SK-N-SH treated with all-trans-retinoic acid at 6 μM for 48 hours (cell line): ENCODE measurements around the gene APOB.

ENCODE experiments used
- ATAC-seq: fragments of 200-7000 bp; cut with Tn5 transposase; 3 replicates; pipeline ENCODE4 v1.9.1; 2020; ENCODE audit warnings: mild to moderate bottlenecking, moderate library complexity
- BACH2 ChIP-seq: fragments of 250-450 bp; sonication (Bioruptor Pico); IDR thresholded peaks from 2 replicates; pipeline ENCODE4 v1.9.0; 2021; ENCODE audit warnings: mild to moderate bottlenecking, borderline replicate concordance
- CREB5 ChIP-seq: fragments of 250-450 bp; sonication (Bioruptor Pico); IDR thresholded peaks from 2 replicates; pipeline ENCODE4 v1.5.1; 2020; ENCODE audit warnings: low read depth, mild to moderate bottlenecking, moderate library complexity
- CSDC2 ChIP-seq: fragments of 250-450 bp; sonication (Bioruptor Pico); IDR thresholded peaks from 2 replicates; pipeline ENCODE4 v1.5.0; 2020; ENCODE audit warnings: mild to moderate bottlenecking, moderate library complexity
- CSRNP3 ChIP-seq: fragments of 250-450 bp; sonication (Bioruptor Pico); IDR thresholded peaks from 2 replicates; pipeline ENCODE4 v1.5.1; 2021; ENCODE audit warnings: mild to moderate bottlenecking, moderate library complexity
- ESRRG ChIP-seq: fragments of 250-450 bp; sonication (Bioruptor Pico); IDR thresholded peaks from 2 replicates; pipeline ENCODE4 v1.6.1; 2021; ENCODE audit warnings: mild to moderate bottlenecking
- GLIS3 ChIP-seq: fragments of 250-450 bp; sonication (Bioruptor Pico); IDR thresholded peaks from 2 replicates; pipeline ENCODE4 v1.5.0; 2020; ENCODE audit warnings: mild to moderate bottlenecking, moderate library complexity
- ISL1 ChIP-seq: fragments of 250-450 bp; sonication (Bioruptor Pico); IDR thresholded peaks from 2 replicates; pipeline ENCODE4 v2.1.2; 2022; ENCODE audit warnings: mild to moderate bottlenecking, moderate library complexity
- OSR1 ChIP-seq: fragments of 250-450 bp; sonication (Bioruptor Pico); IDR thresholded peaks from 2 replicates; pipeline ENCODE4 v1.8.0; 2022; ENCODE audit warnings: moderate library complexity, mild to moderate bottlenecking, inconsistent platforms
- PATZ1 ChIP-seq: fragments of 250-450 bp; sonication (Bioruptor Pico); IDR thresholded peaks from 2 replicates; pipeline ENCODE4 v1.8.0; 2020; ENCODE audit warnings: mild to moderate bottlenecking, moderate library complexity, borderline replicate concordance
- POU6F1 ChIP-seq: fragments of 250-450 bp; sonication (Bioruptor Pico); IDR thresholded peaks from 2 replicates; pipeline ENCODE4 v1.8.0; 2021; ENCODE audit warnings: low read depth, mild to moderate bottlenecking, moderate library complexity, borderline replicate concordance
- PPARA ChIP-seq: fragments of 250-450 bp; sonication (Bioruptor Pico); IDR thresholded peaks from 2 replicates; pipeline ENCODE4 v1.5.0; 2020; ENCODE audit warnings: mild to moderate bottlenecking, borderline replicate concordance
- RARB ChIP-seq: fragments of 250-450 bp; sonication (Bioruptor Pico); IDR thresholded peaks from 2 replicates; pipeline ENCODE4 v1.8.0; 2021; ENCODE audit warnings: mild to moderate bottlenecking, moderate library complexity
- SNAI2 ChIP-seq: fragments of 250-450 bp; sonication (Bioruptor Pico); IDR thresholded peaks from 2 replicates; pipeline ENCODE4 v1.5.0; 2020; ENCODE audit warnings: mild to moderate bottlenecking, moderate library complexity
- TCF4 ChIP-seq: fragments of 250-450 bp; sonication (Bioruptor Pico); IDR thresholded peaks from 2 replicates; pipeline ENCODE4 v1.8.0; 2021; ENCODE audit warnings: mild to moderate bottlenecking, moderate library complexity, borderline replicate concordance
- TSHZ2 ChIP-seq: fragments of 250-450 bp; sonication (Bioruptor Pico); IDR thresholded peaks from 2 replicates; pipeline ENCODE4 v1.5.0; 2020; ENCODE audit warnings: mild to moderate bottlenecking, moderate library complexity
- ZC3H10 ChIP-seq: fragments of 250-450 bp; sonication (Bioruptor Pico); IDR thresholded peaks from 2 replicates; pipeline ENCODE4 v1.5.1; 2021; ENCODE audit warnings: mild to moderate bottlenecking, moderate library complexity
- ZFP3 ChIP-seq: fragments of 250-450 bp; sonication (Bioruptor Pico); IDR thresholded peaks from 2 replicates; pipeline ENCODE4 v1.5.0; 2020; ENCODE audit warnings: mild to moderate bottlenecking, moderate library complexity
- ZFP30 ChIP-seq: fragments of 450-650 bp; formaldehyde crosslinking; IDR thresholded peaks from 2 replicates; pipeline ENCODE4 v1.5.0; 2022; ENCODE audit warnings: mild to moderate bottlenecking, moderate library complexity
- ZNF565 ChIP-seq: fragments of 450-650 bp; formaldehyde crosslinking; conservative IDR thresholded peaks from 2 replicates; pipeline ENCODE4 v1.5.0; 2020; ENCODE audit warnings: low read depth, mild to moderate bottlenecking, moderate library complexity
- ZNF70 ChIP-seq: fragments of 450-650 bp; formaldehyde crosslinking; IDR thresholded peaks from 2 replicates; pipeline ENCODE4 v1.5.0; 2020; ENCODE audit warnings: mild to moderate bottlenecking, moderate library complexity
- ZNF8 ChIP-seq: fragments of 450-650 bp; formaldehyde crosslinking; IDR thresholded peaks from 2 replicates; pipeline ENCODE4 v1.5.0; 2020; ENCODE audit warnings: mild to moderate bottlenecking, moderate library complexity

The APOB gene

GRCh38 chr2:21052044-21052443, 8.2 kb upstream of the APOB start:
- ATAC-seq: no peak
- TF ChIP-seq CSRNP3 (CRISPR knock-in tag) (no peak), POU6F1 (no peak), OSR1 (CRISPR knock-in tag) (no peak), CSDC2 (no peak), TCF4 (CRISPR knock-in tag) (no peak), PATZ1 (CRISPR knock-in tag) (no peak), ZC3H10 (CRISPR knock-in tag) (no peak)

GRCh38 chr2:21050164-21050563, 6.3 kb upstream of the APOB start:
- TF ChIP-seq ISL1 (CRISPR knock-in tag) (no peak), ZNF8 (CRISPR knock-in tag) (no peak), ZFP30 (CRISPR knock-in tag) (no peak), TSHZ2 (CRISPR knock-in tag) (no peak)
- TF ChIP-seq, all 23 proteins: peak for 0
- no peak for ATAC-seq

GRCh38 chr2:21047141-21048009, 3.5 kb upstream of the APOB start:
- TF ChIP-seq CSDC2 (0 out of 2 replicates have a peak, but pooled peaks have one; percentile 10), ZNF8 (CRISPR knock-in tag) (no peak), TCF4 (CRISPR knock-in tag) (peak; percentile 56; the same call in 1 of the 2 replicates), ZFP30 (CRISPR knock-in tag) (0 out of 2 replicates have a peak, but pooled peaks have one; percentile 14)
- ATAC-seq: no peak

- ATAC-seq: no peak
- TF ChIP-seq ESRRG (CRISPR knock-in tag): no peak
- TF ChIP-seq CSRNP3 (CRISPR knock-in tag): no peak
- TF ChIP-seq BACH2 (CRISPR knock-in tag): no peak
- no peak for TF ChIP-seq PPARA (CRISPR knock-in tag)
- no peak for TF ChIP-seq ZFP30 (CRISPR knock-in tag)
- TF ChIP-seq ZC3H10 (CRISPR knock-in tag): no peak
- TF ChIP-seq ZNF70 (CRISPR knock-in tag): no peak
- TF ChIP-seq ZFP3: no peak
- TF ChIP-seq SNAI2 (CRISPR knock-in tag): no peak
- TF ChIP-seq ZNF565: no peak
- no peak for TF ChIP-seq CSDC2
- TF ChIP-seq GLIS3 (CRISPR knock-in tag): no peak
- TF ChIP-seq CREB5 (CRISPR knock-in tag): no peak
- no peak for TF ChIP-seq ISL1 (CRISPR knock-in tag)
- no peak for TF ChIP-seq RARB (CRISPR knock-in tag)
- no peak for TF ChIP-seq POU6F1
- TF ChIP-seq ZNF8 (CRISPR knock-in tag): no peak
- no peak for TF ChIP-seq OSR1 (CRISPR knock-in tag)
Observed at GRCh38 chr2:21046506-21046905, 2.6 kb upstream of the APOB start.
